ENCODE results near the gene RHBDF2. TPM values are rescaled to one million over a fixed set of nuclear protein-coding genes. Genes with fewer than 3 reads are reported as not detected.

RHBDF2 gene
- total RNA-seq, 1 donor from 2014 or later, result 47.8 TPM

GRCh38 chr17:76452660-76453430 lies 48.4 kb downstream of the RHBDF2 start, which contains the start of gene UBE2O:
TSS of gene UBE2O (minus strand) at chr17:76453152. CDS start at chr17:76453141, 11 bp downstream.
- no peaks in the 10 kb centered on the region for H3K36me3 ChIP-seq
- intact Hi-C loops (cut with DNase I), result no loop called here
- peak; percentile 97 to 99 for ATAC-seq
- H3K4me3 ChIP-seq, result peak within 1 kb of the TSS; percentile 96
- peak within 1 kb of the TSS; percentile 73 for H3K27ac ChIP-seq
- no peaks in the 10 kb centered on the region for H3K27me3 ChIP-seq (ENCODE audit: low read depth)
- H3K4me1 ChIP-seq, result peaks cover 9% of the 10 kb centered on the region
- no peaks in the 10 kb centered on the region for H3K9me3 ChIP-seq
- TF ChIP-seq CTCF (IDR thresholded peaks at IDR 0.05), result peak; percentile 56
- DNase-seq, result peak; percentile 93

- ATAC-seq (peak; percentile 71 to 73), DNase-seq (no peak)
- Histone ChIP-seq H3K9me3 (no peaks in the 10 kb centered on the region), H3K36me3 (no peaks in the 10 kb centered on the region), H3K27me3 (ENCODE audit: low read depth) (no peaks in the 10 kb centered on the region), H3K4me1 (peaks cover 11% of the 10 kb centered on the region), H3K4me3 (peak overlapping the region; percentile 96), H3K27ac (peak overlapping the region; percentile 73)
- intact Hi-C loops (cut with DNase I), result no loop called here
- TF ChIP-seq CTCF (IDR thresholded peaks at IDR 0.05), result no peak
Observed at GRCh38 chr17:76452127-76452659, 49.0 kb downstream of the RHBDF2 start.

GRCh38 chr17:76451506-76451905 lies 49.7 kb downstream of the RHBDF2 start:
- no peaks in the 10 kb centered on the region for H3K9me3 ChIP-seq
- peaks cover 18% of the 10 kb centered on the region for H3K4me1 ChIP-seq
- DNase-seq (no peak), ATAC-seq (no peak)
- no peaks in the 10 kb centered on the region for H3K36me3 ChIP-seq
- intact Hi-C loops (cut with DNase I), result no loop called here
- H3K27ac ChIP-seq, result no peak overlapping the region
- no peak overlapping the region for H3K4me3 ChIP-seq
- no peak for TF ChIP-seq CTCF (IDR thresholded peaks at IDR 0.05)
- H3K27me3 ChIP-seq (ENCODE audit: low read depth), result no peaks in the 10 kb centered on the region

GRCh38 chr17:76449126-76449525 lies 52.1 kb downstream of the RHBDF2 start:
- DNase-seq (no peak), ATAC-seq (no peak)
- no peaks in the 10 kb centered on the region for H3K9me3 ChIP-seq
- H3K4me3 ChIP-seq, result no peak overlapping the region
- H3K36me3 ChIP-seq, result no peaks in the 10 kb centered on the region
- intact Hi-C loops (cut with DNase I), result no loop called here
- H3K27me3 ChIP-seq (ENCODE audit: low read depth), result no peaks in the 10 kb centered on the region
- TF ChIP-seq CTCF (IDR thresholded peaks at IDR 0.05), result no peak
- H3K27ac ChIP-seq, result no peak overlapping the region
- peaks cover 25% of the 10 kb centered on the region for H3K4me1 ChIP-seq

- no peak for DNase-seq
- ATAC-seq, result no peak
- no peaks in the 10 kb centered on the region for H3K9me3 ChIP-seq
- no peak for TF ChIP-seq CTCF (IDR thresholded peaks at IDR 0.05)
- H3K27me3 ChIP-seq (ENCODE audit: low read depth), result no peaks in the 10 kb centered on the region
- H3K27ac ChIP-seq, result no peak overlapping the region
- H3K4me3 ChIP-seq, result no peak overlapping the region
- H3K4me1 ChIP-seq, result peaks cover 25% of the 10 kb centered on the region
- intact Hi-C loops (cut with DNase I), result no loop called here
- H3K36me3 ChIP-seq, result no peaks in the 10 kb centered on the region
Observed at GRCh38 chr17:76447931-76448652, 53.1 kb downstream of the RHBDF2 start.

Measured in lower lobe of right lung (tissue), 2 donors.